DND-41 (cell line): Measurements from ENCODE around the gene MAP2K5.

Experiments
- ATAC-seq: fragments of 200-7000 bp; cut with Tn5 transposase; 3 replicates; pipeline ENCODE4 v1.9.1; 2021; ENCODE audit warnings: low read depth; ENCODE audit not compliant: insufficient read depth
- DNase-seq: peaks from one replicate; pipeline ENCODE4 v3.0.0-alpha.2; 2020
- H2AFZ ChIP-seq: 2 replicates; pipeline ENCODE4 v1.6.0; 2012; ENCODE audit warnings: low read depth, low read length
- H3K27ac ChIP-seq: 2 replicates; pipeline ENCODE4 v1.5.1; 2012; ENCODE audit warnings: low read length, inconsistent platforms
- H3K27me3 ChIP-seq: fragments of 200-600 bp; sonication (generic); 2 replicates; pipeline ENCODE4 v1.6.0; 2012; ENCODE audit warnings: low read length, mild to moderate bottlenecking, inconsistent platforms; ENCODE audit not compliant: insufficient read depth, poor library complexity
- H3K36me3 ChIP-seq: 2 replicates; pipeline ENCODE4 v1.5.1; 2012; ENCODE audit warnings: low read length, inconsistent platforms; ENCODE audit not compliant: insufficient read depth
- H3K4me1 ChIP-seq: 2 replicates; pipeline ENCODE4 v1.5.1; 2012; ENCODE audit warnings: mild to moderate bottlenecking, low read length; ENCODE audit not compliant: insufficient read depth
- H3K4me2 ChIP-seq: 2 replicates; pipeline ENCODE4 v1.6.0; 2012; ENCODE audit warnings: mild to moderate bottlenecking, moderate library complexity, low read length, inconsistent platforms; ENCODE audit not compliant: insufficient read depth
- H3K4me3 ChIP-seq, 2 experiments: fragments of 200-600 bp in 1 of 2; shearing (Covaris generic) in 1 of 2; 2 replicates each; pipeline ENCODE4 v1.5.1; 2012 to 2016; ENCODE audit warnings: inconsistent platforms in 2 of 2, low read length in 2 of 2, mild to moderate bottlenecking in 2 of 2, low read depth in 1 of 2, moderate library complexity in 1 of 2
- H3K79me2 ChIP-seq: 2 replicates; pipeline ENCODE4 v1.6.0; 2012; ENCODE audit warnings: low read length, inconsistent platforms; ENCODE audit not compliant: insufficient read depth
- H3K9ac ChIP-seq: 2 replicates; pipeline ENCODE4 v1.6.0; 2012; ENCODE audit warnings: low read depth, mild to moderate bottlenecking, inconsistent platforms, low read length, moderate library complexity
- H3K9me3 ChIP-seq: 2 replicates; pipeline ENCODE4 v1.5.1; 2012; ENCODE audit warnings: low read length, moderate library complexity, mild to moderate bottlenecking, inconsistent platforms; ENCODE audit not compliant: insufficient read depth, severe bottlenecking
- H4K20me1 ChIP-seq: 2 replicates; pipeline ENCODE4 v1.6.0; 2012; ENCODE audit warnings: low read length; ENCODE audit not compliant: insufficient read depth
- EZH2 ChIP-seq: IDR thresholded peaks from 3 replicates; pipeline ENCODE4 v1.6.1; 2012; ENCODE audit warnings: borderline replicate concordance, low read depth, mild to moderate bottlenecking, moderate library complexity, low read length, inconsistent platforms; ENCODE audit not compliant: severe bottlenecking
- TF ChIP-seq, protein P1 (sequence below): IDR thresholded peaks from 2 replicates; pipeline ENCODE4 v1.5.1; 2012; ENCODE audit warnings: borderline replicate concordance, low read length, moderate library complexity, mild to moderate bottlenecking; ENCODE audit not compliant: poor library complexity, severe bottlenecking; ENCODE audit errors: extremely low read depth

The MAP2K5 gene

DNA sequence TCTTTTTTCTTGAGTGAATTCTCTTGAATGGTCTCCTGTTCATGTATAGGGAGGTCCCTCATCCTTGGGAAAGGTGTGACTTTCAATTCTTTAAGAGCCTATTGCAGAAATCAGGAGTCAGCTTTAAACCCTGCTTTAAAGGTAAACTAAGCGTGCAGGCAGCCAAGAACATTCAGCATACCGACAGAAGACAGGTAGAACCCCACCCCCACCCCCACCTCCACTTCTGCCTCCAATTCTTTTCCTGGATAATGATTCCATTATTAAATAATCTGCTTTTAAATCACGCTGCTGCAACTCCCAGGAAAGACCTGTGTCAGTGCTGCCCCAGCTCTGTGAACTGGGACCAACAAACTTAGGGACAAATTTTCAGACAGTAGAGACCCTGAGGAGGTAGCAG, 233.5 kb downstream of the MAP2K5 start:
- no peaks in the 10 kb centered on the region for H3K27me3 ChIP-seq
- H3K27ac ChIP-seq = no peak overlapping the region
- no peak overlapping the region for H3K4me3 ChIP-seq
- H3K4me2 ChIP-seq = no peak overlapping the region
- H3K9ac ChIP-seq = no peak overlapping the region
- H3K4me1 ChIP-seq = peaks cover 4% of the 10 kb centered on the region; the same call in 1 of the 2 replicates
- no peaks in the 10 kb centered on the region for H3K79me2 ChIP-seq
- DNase-seq (no peak), ATAC-seq (no peak)
- H2AFZ ChIP-seq = no peak overlapping the region
- H4K20me1 ChIP-seq = no peaks in the 10 kb centered on the region
- H3K36me3 ChIP-seq = no peaks in the 10 kb centered on the region
- no peaks in the 10 kb centered on the region for H3K9me3 ChIP-seq
- TF ChIP-seq EZH2 = no peak
- TF ChIP-seq, protein P1, sequence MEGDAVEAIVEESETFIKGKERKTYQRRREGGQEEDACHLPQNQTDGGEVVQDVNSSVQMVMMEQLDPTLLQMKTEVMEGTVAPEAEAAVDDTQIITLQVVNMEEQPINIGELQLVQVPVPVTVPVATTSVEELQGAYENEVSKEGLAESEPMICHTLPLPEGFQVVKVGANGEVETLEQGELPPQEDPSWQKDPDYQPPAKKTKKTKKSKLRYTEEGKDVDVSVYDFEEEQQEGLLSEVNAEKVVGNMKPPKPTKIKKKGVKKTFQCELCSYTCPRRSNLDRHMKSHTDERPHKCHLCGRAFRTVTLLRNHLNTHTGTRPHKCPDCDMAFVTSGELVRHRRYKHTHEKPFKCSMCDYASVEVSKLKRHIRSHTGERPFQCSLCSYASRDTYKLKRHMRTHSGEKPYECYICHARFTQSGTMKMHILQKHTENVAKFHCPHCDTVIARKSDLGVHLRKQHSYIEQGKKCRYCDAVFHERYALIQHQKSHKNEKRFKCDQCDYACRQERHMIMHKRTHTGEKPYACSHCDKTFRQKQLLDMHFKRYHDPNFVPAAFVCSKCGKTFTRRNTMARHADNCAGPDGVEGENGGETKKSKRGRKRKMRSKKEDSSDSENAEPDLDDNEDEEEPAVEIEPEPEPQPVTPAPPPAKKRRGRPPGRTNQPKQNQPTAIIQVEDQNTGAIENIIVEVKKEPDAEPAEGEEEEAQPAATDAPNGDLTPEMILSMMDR = no peak

DNA sequence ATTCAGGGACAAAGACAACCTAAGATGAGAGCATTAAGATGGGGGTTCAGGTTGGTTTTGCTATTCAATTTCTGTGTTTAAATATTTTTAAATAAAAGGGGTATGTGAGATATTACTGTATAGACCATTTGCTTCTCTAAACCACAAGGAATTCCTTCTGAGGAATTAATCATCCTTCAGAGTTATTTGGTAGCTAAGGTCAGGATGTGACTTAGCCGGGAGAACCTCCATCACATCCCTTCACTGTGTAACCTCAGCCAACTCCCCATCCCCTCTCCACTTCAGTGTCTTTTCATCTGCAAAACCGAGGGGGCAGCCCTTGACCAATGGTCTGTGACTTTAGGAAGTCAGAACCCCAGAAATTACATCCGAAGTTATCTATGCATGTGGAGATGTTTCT, 234.1 kb downstream of the MAP2K5 start:
- DNase-seq = no peak
- no peak overlapping the region for H3K4me2 ChIP-seq
- no peak overlapping the region for H3K9ac ChIP-seq
- H3K36me3 ChIP-seq = no peaks in the 10 kb centered on the region
- no peak for TF ChIP-seq EZH2
- TF ChIP-seq, protein P1 = no peak
- peaks cover 10% of the 10 kb centered on the region for H3K4me1 ChIP-seq
- H2AFZ ChIP-seq = no peak overlapping the region
- H3K27ac ChIP-seq = no peak overlapping the region
- no peaks in the 10 kb centered on the region for H3K9me3 ChIP-seq
- no peaks in the 10 kb centered on the region for H4K20me1 ChIP-seq
- H3K4me3 ChIP-seq = no peak overlapping the region
- H3K27me3 ChIP-seq = no peaks in the 10 kb centered on the region
- no peak for ATAC-seq
- no peaks in the 10 kb centered on the region for H3K79me2 ChIP-seq

GRCh38 chr15:67777071-67777470, 234.6 kb downstream of the MAP2K5 start:
- H3K79me2 ChIP-seq = peaks cover 4% of the 10 kb centered on the region; the same call in 1 of the 2 replicates
- H3K9ac ChIP-seq = no peak overlapping the region
- no peaks in the 10 kb centered on the region for H3K27me3 ChIP-seq
- H3K27ac ChIP-seq = no peak overlapping the region
- no peaks in the 10 kb centered on the region for H4K20me1 ChIP-seq
- DNase-seq = no peak
- no peak overlapping the region for H3K4me3 ChIP-seq
- ATAC-seq = no peak
- no peak overlapping the region for H3K4me2 ChIP-seq
- peaks cover 15% of the 10 kb centered on the region for H3K4me1 ChIP-seq
- H3K9me3 ChIP-seq = no peaks in the 10 kb centered on the region
- no peak overlapping the region for H2AFZ ChIP-seq
- no peak for TF ChIP-seq EZH2
- TF ChIP-seq, protein P1 = no peak
- no peaks in the 10 kb centered on the region for H3K36me3 ChIP-seq

GRCh38 chr15:67777773-67778172, 235.3 kb downstream of the MAP2K5 start:
- Histone ChIP-seq H3K9me3 (no peaks in the 10 kb centered on the region), H3K27me3 (no peaks in the 10 kb centered on the region), H2AFZ (no peak overlapping the region), H3K4me3 (no peak overlapping the region), H4K20me1 (no peaks in the 10 kb centered on the region), H3K36me3 (no peaks in the 10 kb centered on the region), H3K79me2 (peaks cover 11% of the 10 kb centered on the region), H3K4me2 (no peak overlapping the region), H3K27ac (no peak overlapping the region), H3K9ac (no peak overlapping the region), H3K4me1 (peaks cover 22% of the 10 kb centered on the region)
- no peak for TF ChIP-seq EZH2
- TF ChIP-seq, protein P1 = no peak
- ATAC-seq = no peak
- no peak for DNase-seq
